IgD-negative memory B cell (primary cell): Measurements from ENCODE around the gene CDK7. TPM values are rescaled to one million over a fixed set of nuclear protein-coding genes. Genes with fewer than 3 reads are reported as not detected.

ENCODE experiments used
- H3K27ac Mint-ChIP-seq, 3 donors: one replicate each; pipeline ENCODE4 v1.8.0; 2020 to 2022; ENCODE audit warnings: mild to moderate bottlenecking in 3 of 3, mixed read lengths in 3 of 3, moderate library complexity in 1 of 3
- H3K27me3 Mint-ChIP-seq: one replicate; pipeline ENCODE4 v1.8.0; 2021; ENCODE audit warnings: mixed read lengths
- H3K36me3 Mint-ChIP-seq: one replicate; pipeline ENCODE4 v1.8.0; 2020; ENCODE audit warnings: mild to moderate bottlenecking, mixed read lengths
- H3K4me1 Mint-ChIP-seq, 3 donors: one replicate each; pipeline ENCODE4 v1.8.0; 2020 to 2022; ENCODE audit warnings: mixed read lengths in 3 of 3, mild to moderate bottlenecking in 1 of 3
- H3K4me3 Mint-ChIP-seq, 4 donors: one replicate each; pipeline ENCODE4 v1.8.0; 2020 to 2022; ENCODE audit warnings: mild to moderate bottlenecking in 4 of 4, mixed read lengths in 4 of 4, moderate library complexity in 3 of 4
- H3K9me3 Mint-ChIP-seq, 3 donors: one replicate each; pipeline ENCODE4 v1.8.0; 2020 to 2021; ENCODE audit warnings: mixed read lengths in 3 of 3, mild to moderate bottlenecking in 1 of 3
- polyA plus RNA-seq: library from polyadenylated mRNA; unstranded; fragments of 300-500 nt; fragmentation: Illumina TruSeq; gene quantifications from one replicate; pipeline ENCODE4 v1.2.3, GENCODE V29; 2021

Gene CDK7
- polyA plus RNA-seq, 1 donor from 2014 or later = 23.9 TPM

DNA sequence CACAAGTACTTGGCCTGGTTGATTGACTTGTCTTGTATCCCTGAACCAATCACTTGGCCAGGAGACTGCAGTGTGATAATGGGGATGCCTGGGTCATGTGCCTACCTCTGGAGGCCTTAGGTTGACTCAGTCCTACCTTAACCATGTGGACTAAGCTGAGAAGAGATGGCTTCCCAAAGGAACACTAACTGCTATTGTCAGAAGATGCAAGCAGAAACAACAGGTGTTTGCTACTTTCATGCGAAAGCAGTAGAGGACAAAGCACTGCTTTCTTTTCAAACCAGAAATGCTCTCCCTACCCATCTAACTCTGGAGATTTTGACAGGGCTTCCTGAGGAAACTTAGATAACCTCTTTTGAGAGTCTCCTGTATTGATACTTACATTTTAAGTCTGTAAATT, 22.9 kb downstream of the CDK7 start:
- Mint-ChIP-seq H3K27ac (no peak overlapping the region), H3K4me1 (peaks cover 0 to 2% (median 0%) of the 10 kb centered on the region in 3 donors), H3K4me3 (no peak overlapping the region), H3K36me3 (peaks cover 8% of the 10 kb centered on the region), H3K27me3 (no peaks in the 10 kb centered on the region), H3K9me3 (no peaks in the 10 kb centered on the region)

DNA sequence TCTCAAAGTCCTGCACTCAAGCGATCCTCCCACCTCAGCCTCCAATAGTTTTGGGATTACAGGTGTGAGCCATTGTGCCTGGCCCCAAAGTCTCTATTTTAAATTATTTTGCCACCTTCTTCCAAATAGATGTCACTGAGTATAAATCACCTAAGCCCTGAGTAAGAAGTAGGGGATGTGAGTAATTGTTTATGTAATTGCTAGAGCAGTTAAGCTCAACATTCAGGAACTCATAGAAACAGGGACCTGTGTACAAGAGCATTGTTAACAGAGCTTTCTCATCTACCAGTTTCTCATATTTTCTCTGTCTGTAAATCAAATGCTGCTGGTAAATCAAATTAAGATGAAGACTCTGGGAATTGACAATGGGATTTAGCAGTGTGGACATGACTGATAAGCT, 26.3 kb downstream of the CDK7 start:
- H3K27me3 Mint-ChIP-seq = no peaks in the 10 kb centered on the region
- peaks cover 5% of the 10 kb centered on the region for H3K36me3 Mint-ChIP-seq
- no peaks in the 10 kb centered on the region for H3K9me3 Mint-ChIP-seq
- no peak overlapping the region for H3K27ac Mint-ChIP-seq
- H3K4me3 Mint-ChIP-seq = no peak overlapping the region
- no peaks in the 10 kb centered on the region for H3K4me1 Mint-ChIP-seq

DNA sequence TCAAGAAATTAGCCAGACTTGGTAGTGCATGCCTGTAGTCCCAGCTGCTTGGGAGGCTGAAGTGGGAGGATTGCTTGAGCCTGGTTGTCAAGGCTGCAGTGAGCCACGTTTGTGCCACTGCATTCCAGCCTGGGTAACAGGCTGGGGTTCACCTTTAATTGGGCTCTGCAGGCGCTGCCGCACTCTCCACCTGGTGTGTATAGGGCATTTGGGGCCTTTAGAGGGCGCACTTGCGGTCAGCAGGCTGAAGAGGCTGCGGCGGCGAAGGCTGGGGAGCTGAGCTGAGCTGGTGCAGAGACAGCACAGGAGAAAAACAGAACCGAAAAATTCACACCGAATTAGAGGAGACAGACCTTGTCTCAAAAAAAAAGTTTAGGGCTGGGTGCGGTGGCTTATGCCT, 31.2 kb downstream of the CDK7 start:
- Mint-ChIP-seq H3K9me3 (no peaks in the 10 kb centered on the region), H3K27me3 (no peaks in the 10 kb centered on the region), H3K36me3 (peaks cover 5% of the 10 kb centered on the region), H3K4me1 (peaks cover 0 to 1% (median 0%) of the 10 kb centered on the region in 3 donors), H3K27ac (no peak overlapping the region), H3K4me3 (no peak overlapping the region)

DNA sequence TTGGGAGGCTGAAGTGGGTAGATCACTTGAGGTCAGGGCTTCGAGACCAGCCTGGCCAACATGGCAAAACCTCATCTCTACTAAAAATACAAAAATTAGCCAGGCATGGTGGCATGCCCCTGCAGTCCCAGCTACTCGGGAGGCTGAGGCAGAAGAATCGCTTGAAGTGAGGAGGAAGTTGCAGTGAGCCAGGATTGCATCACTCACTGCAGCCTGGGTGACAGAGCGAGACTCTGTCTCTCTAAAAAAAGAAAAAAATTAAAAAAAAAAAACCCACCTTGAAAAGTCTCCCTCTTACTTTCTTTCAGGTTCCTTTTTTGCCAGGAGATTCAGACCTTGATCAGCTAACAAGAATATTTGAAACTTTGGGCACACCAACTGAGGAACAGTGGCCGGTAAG, 34.2 kb downstream of the CDK7 start:
- H3K4me1 Mint-ChIP-seq = peaks cover 0 to 7% (median 6%) of the 10 kb centered on the region in 3 donors
- H3K36me3 Mint-ChIP-seq = peaks cover 5% of the 10 kb centered on the region
- H3K27ac Mint-ChIP-seq = no peak overlapping the region
- H3K4me3 Mint-ChIP-seq = no peak overlapping the region
- H3K9me3 Mint-ChIP-seq = no peaks in the 10 kb centered on the region
- no peaks in the 10 kb centered on the region for H3K27me3 Mint-ChIP-seq

DNA sequence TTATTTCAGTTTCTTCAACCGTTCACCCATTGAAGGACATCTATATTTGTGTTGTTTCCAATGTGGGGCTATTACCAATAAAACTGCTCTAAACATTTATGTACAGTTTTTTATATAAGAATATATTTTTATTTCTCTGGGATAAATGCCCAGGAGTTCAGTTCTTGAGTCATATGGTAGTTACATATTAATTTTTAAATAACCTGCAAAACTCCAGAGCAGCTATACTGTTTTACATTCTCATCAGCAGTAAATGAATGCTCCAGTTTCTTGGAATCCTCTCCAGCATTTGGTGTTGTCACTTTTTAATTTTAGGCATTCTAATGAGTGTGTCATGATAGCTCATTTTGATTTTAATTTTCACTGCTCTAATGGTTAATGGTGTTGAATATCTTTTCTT, 36.2 kb downstream of the CDK7 start:
- peak overlapping the region in 1 of 3 donors; percentile 7 for H3K27ac Mint-ChIP-seq
- peaks cover 5% of the 10 kb centered on the region for H3K36me3 Mint-ChIP-seq
- no peak overlapping the region for H3K4me3 Mint-ChIP-seq
- peaks cover 0 to 7% (median 6%) of the 10 kb centered on the region in 3 donors for H3K4me1 Mint-ChIP-seq
- H3K27me3 Mint-ChIP-seq = no peaks in the 10 kb centered on the region
- H3K9me3 Mint-ChIP-seq = no peaks in the 10 kb centered on the region

DNA sequence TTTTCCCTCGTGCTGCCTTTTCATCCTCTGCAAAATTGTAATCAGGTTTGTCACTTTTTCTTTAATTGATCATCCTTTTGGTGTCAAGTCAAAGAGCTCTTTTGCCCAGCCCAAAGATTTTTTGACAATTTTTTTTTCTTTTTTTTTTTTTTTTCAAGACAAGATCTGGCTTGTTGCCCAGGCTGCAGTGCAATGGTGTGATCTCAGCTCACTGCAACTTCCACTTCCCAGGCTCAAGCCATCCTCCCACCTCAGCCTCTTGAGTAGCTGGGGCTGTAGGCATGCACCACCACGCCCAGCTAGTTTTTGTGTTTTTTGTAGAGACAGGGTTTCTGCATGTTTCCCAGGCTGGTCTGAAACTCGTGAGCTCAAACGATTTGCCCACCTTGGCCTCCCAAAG, 36.7 kb downstream of the CDK7 start:
- peak overlapping the region in 1 of 3 donors; percentile 7 for H3K27ac Mint-ChIP-seq
- no peaks in the 10 kb centered on the region for H3K9me3 Mint-ChIP-seq
- peaks cover 0 to 7% (median 6%) of the 10 kb centered on the region in 3 donors for H3K4me1 Mint-ChIP-seq
- no peak overlapping the region for H3K4me3 Mint-ChIP-seq
- H3K27me3 Mint-ChIP-seq = no peaks in the 10 kb centered on the region
- H3K36me3 Mint-ChIP-seq = peaks cover 5% of the 10 kb centered on the region

DNA sequence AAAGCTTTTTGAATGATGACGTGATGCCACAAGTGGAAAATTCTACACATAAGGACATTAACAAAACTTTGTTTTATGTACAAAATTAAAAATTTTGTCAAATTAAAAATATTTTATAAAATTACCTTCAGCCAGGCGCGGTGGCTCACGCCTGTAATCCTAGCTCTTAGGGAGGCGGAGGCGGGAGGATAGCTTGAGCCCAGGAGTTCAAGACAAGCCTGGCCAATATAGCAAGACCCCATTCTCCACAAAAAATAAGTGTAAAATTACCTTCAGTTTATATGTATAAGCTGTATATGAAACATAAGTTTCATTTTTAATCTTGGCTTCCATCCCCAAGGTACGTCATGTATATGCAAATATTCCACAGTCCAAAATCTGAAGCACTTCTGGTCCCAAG, 40.9 kb downstream of the CDK7 start:
- H3K9me3 Mint-ChIP-seq = no peaks in the 10 kb centered on the region
- no peak overlapping the region for H3K27ac Mint-ChIP-seq
- peaks cover 0 to 7% (median 4%) of the 10 kb centered on the region in 3 donors for H3K4me1 Mint-ChIP-seq
- peaks cover 9% of the 10 kb centered on the region for H3K36me3 Mint-ChIP-seq
- H3K4me3 Mint-ChIP-seq = no peak overlapping the region
- no peaks in the 10 kb centered on the region for H3K27me3 Mint-ChIP-seq

DNA sequence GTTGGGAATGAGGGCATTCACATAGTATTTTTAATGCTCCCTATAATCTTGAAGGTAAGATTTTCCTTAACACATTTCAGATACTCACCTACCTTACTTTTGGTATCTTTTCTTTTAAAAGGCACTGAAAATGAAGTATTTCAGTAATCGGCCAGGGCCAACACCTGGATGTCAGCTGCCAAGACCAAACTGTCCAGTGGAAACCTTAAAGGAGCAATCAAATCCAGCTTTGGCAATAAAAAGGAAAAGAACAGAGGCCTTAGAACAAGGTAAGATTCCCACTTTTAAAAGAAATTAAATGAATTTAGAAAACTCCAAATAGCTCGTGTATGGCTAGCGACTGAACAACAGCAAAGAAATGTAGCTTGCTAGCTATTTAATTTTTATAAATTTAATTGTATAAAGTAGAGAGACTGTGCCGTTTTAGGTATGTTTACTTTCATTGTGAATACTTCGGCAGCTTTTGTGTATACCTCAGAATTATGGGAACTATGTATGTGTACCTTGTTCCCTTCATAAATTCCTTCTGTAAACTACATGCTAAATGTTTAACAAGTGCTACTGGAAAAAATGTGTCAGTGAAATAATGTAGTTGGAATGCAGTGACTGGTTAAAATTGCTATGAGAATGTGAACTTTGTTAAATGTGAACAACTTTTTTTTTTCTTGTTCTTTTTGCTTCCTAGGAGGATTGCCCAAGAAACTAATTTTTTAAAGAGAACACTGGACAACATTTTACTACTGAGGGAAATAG, 41.9 kb downstream of the CDK7 start:
- Mint-ChIP-seq H3K27ac (peak overlapping the region in 1 of 3 donors; percentile 53), H3K4me3 (no peak overlapping the region), H3K27me3 (no peaks in the 10 kb centered on the region), H3K36me3 (peaks cover 9% of the 10 kb centered on the region), H3K4me1 (peaks cover 0 to 5% (median 4%) of the 10 kb centered on the region in 3 donors), H3K9me3 (no peaks in the 10 kb centered on the region)

DNA sequence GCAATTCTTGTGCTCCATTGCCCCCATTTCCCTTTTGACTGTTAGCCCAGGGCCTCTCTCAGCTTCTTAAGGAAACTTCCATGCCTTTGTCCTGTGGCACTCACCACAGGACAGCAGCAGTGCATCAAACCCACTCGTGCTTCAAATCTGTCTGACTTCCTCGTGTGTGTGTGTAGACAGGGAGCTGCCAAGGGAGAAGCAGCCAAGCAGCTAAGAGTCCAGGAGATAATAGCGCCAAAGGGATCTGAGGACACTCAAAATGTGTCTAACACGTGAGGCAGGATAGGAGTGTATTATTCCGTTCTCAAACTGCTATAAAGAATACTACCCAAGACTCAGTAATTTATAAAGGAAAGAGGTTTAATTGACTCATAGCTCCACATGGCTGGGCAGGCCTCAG, 44.8 kb downstream of the CDK7 start:
- H3K4me3 Mint-ChIP-seq = no peak overlapping the region
- H3K27me3 Mint-ChIP-seq = no peaks in the 10 kb centered on the region
- H3K36me3 Mint-ChIP-seq = peaks cover 13% of the 10 kb centered on the region
- no peaks in the 10 kb centered on the region for H3K9me3 Mint-ChIP-seq
- H3K27ac Mint-ChIP-seq = no peak overlapping the region
- H3K4me1 Mint-ChIP-seq = no peaks in the 10 kb centered on the region

DNA sequence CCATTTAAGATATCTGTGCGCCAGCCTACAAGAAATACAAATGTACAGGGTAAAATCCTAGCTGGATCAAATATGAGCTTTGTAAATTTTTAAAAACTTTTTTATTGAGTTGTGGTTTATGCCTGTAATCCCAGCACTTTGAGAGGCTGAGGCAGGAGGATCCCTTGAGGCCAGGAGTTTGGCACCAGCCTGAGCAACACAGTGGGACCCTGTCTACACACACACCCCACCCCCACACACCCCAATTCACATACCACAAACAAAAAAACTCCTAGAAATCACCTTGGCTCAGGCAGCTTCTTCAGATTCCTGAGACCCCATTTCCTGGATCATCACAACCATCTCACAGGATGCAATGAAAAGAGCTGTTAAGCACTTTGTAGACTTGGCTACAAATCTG, 46.4 kb downstream of the CDK7 start:
- no peak overlapping the region for H3K4me3 Mint-ChIP-seq
- no peaks in the 10 kb centered on the region for H3K9me3 Mint-ChIP-seq
- H3K27ac Mint-ChIP-seq = no peak overlapping the region
- H3K27me3 Mint-ChIP-seq = no peaks in the 10 kb centered on the region
- H3K36me3 Mint-ChIP-seq = peaks cover 13% of the 10 kb centered on the region
- no peaks in the 10 kb centered on the region for H3K4me1 Mint-ChIP-seq

DNA sequence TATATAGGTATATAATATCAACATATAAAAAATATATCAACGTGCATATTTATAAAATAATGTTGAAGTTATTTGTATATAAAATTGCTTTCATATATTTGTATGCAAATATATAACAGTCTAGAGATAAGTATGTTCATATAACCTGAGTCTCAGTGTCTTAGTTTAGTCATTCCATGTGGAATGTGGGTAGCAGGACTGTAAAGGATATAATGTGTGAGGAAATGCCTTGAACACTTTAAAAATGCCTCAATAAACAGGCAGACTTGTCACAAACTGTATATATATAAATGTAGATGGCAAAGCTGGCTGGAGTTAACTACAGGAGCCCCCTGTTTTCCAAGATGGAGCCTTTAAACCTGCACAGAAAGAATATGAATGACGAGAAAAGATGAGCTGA, 49.5 kb downstream of the CDK7 start:
- no peaks in the 10 kb centered on the region for H3K9me3 Mint-ChIP-seq
- no peaks in the 10 kb centered on the region for H3K4me1 Mint-ChIP-seq
- H3K36me3 Mint-ChIP-seq = peaks cover 13% of the 10 kb centered on the region
- no peak overlapping the region for H3K4me3 Mint-ChIP-seq
- H3K27ac Mint-ChIP-seq = no peak overlapping the region
- no peaks in the 10 kb centered on the region for H3K27me3 Mint-ChIP-seq

DNA sequence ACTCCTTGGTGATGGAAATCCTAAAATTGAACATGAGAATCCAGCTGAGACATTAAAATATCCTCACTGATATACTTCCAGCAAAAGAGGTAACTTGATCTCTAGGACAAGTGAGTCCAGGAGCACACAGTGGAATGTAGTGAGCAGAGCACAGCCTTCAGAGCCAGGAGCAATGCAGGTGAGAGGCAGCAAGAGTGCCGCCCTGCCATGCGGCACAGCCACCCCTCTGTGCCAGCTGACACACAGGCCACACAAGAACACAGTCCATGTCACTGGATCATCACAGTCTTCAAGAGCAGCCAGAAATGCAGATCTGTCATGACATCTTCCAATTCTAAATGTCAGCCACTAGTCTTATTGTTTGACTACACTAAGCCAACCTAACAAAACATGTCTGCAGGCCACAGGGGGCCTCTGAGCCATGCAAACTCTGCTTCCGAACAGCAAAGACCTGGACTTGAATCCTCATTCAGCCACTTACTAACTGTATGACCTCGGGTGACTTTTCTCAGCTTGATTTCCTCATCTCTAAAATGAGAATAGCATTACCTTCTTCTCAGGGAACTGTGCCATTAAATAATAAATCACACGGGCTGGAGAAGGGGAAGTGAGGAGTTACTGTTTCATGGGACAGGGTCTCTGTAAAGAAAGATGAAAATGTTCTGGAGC, 50.9 kb downstream of the CDK7 start:
- H3K27me3 Mint-ChIP-seq = no peaks in the 10 kb centered on the region
- peaks cover 9% of the 10 kb centered on the region for H3K36me3 Mint-ChIP-seq
- H3K27ac Mint-ChIP-seq = no peak overlapping the region

DNA sequence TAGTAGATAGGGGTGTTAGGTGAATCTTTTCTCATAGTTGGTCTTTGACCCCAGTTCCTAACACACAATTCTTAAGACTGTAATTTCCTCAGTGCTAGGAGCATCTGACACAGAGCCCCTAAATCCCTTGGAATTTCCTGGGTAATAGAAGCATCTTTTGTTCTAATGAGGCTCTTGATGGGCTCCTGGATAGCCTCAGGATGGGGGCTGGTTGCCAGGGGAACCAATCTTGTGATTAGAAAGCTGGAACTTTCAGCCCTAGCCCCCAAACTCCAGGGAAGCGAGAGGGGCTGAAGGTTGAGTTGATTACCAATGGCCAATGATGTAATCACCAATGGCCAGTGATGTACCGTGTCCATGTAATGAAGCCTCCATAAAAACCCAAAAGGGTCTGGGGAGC, 53.4 kb downstream of the CDK7 start:
- H3K27ac Mint-ChIP-seq = no peak overlapping the region
- H3K36me3 Mint-ChIP-seq = peaks cover 8% of the 10 kb centered on the region
- H3K27me3 Mint-ChIP-seq = no peaks in the 10 kb centered on the region
- H3K4me3 Mint-ChIP-seq = no peak overlapping the region
- peaks cover 0 to 3% (median 0%) of the 10 kb centered on the region in 3 donors for H3K4me1 Mint-ChIP-seq
- H3K9me3 Mint-ChIP-seq = no peaks in the 10 kb centered on the region

More for the DNA sequence above, 50.9 kb downstream of the CDK7 start:
- no peaks in the 10 kb centered on the region for H3K9me3 Mint-ChIP-seq
- no peaks in the 10 kb centered on the region for H3K4me1 Mint-ChIP-seq
- H3K4me3 Mint-ChIP-seq = no peak overlapping the region

DNA sequence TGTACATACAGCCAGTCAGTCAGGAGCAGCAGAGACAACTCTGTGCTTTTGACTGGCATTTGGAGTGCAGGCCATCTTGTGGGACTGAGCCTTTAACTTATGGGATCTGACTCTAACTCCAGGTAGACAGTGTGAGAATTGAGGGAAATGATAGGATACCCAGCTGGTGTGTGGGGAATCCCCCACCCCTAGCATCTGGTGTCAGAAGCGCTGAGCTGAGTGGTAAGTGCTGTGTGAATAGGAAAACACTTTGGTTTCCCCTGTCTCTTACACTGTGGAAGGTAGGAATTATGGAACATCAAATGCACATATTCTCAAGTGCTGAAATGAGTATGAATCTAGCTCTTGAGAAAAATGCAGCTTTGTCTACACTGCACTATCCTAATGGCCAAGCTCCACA, 54.0 kb downstream of the CDK7 start:
- H3K27ac Mint-ChIP-seq = no peak overlapping the region
- no peak overlapping the region for H3K4me3 Mint-ChIP-seq
- no peaks in the 10 kb centered on the region for H3K27me3 Mint-ChIP-seq
- H3K9me3 Mint-ChIP-seq = no peaks in the 10 kb centered on the region
- peaks cover 0 to 3% (median 0%) of the 10 kb centered on the region in 3 donors for H3K4me1 Mint-ChIP-seq
- peaks cover 8% of the 10 kb centered on the region for H3K36me3 Mint-ChIP-seq

DNA sequence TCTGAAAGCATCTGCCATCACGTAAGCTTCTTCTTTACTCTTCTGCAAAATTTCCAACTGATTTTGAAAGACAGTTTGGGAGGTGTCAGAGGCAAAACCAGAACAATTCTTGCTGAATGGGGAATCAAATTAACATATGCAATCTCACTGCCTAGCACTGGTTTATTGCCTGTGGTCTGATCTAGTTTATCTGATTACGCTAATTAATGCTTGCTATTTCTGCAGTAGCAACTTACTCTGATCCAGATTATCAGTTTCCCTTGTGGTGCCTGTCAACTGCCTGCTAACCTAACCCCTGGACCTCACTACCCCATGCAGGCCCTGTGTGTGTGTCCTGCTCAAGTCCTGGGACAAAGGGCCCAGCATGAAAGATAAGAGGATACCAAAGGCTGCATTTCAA, 57.6 kb downstream of the CDK7 start:
- Mint-ChIP-seq H3K9me3 (no peaks in the 10 kb centered on the region), H3K4me1 (peaks cover 0 to 3% (median 0%) of the 10 kb centered on the region in 3 donors), H3K27ac (no peak overlapping the region), H3K27me3 (no peaks in the 10 kb centered on the region), H3K4me3 (no peak overlapping the region), H3K36me3 (peaks cover 6% of the 10 kb centered on the region)

DNA sequence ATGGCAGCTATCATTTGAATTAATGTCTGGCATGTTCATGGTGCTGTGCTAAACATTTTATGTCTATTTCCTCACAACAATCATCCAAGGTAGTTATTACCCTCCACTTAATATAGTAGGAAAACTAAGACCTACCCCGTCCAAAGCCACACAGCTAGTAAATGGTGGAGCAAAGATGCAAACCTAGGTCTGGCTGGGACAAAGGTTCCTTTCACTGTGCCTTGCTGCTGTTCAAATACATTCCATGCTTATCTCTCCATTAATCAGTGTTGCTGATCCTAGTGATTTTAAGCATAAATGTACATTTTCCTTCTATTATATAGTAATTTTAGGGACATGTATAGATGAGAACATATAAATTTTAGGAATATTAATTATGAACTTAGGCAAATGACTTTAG, 59.2 kb downstream of the CDK7 start:
- Mint-ChIP-seq H3K4me3 (no peak overlapping the region), H3K27me3 (no peaks in the 10 kb centered on the region), H3K27ac (no peak overlapping the region), H3K9me3 (no peaks in the 10 kb centered on the region), H3K4me1 (peaks cover 0 to 3% (median 0%) of the 10 kb centered on the region in 3 donors), H3K36me3 (peaks cover 6% of the 10 kb centered on the region)
